Measurements from ENCODE around the gene OAF.
A peak's percentile ranks its signal among the peaks of the same experiment; 100 is the strongest.

Gene OAF

DNA sequence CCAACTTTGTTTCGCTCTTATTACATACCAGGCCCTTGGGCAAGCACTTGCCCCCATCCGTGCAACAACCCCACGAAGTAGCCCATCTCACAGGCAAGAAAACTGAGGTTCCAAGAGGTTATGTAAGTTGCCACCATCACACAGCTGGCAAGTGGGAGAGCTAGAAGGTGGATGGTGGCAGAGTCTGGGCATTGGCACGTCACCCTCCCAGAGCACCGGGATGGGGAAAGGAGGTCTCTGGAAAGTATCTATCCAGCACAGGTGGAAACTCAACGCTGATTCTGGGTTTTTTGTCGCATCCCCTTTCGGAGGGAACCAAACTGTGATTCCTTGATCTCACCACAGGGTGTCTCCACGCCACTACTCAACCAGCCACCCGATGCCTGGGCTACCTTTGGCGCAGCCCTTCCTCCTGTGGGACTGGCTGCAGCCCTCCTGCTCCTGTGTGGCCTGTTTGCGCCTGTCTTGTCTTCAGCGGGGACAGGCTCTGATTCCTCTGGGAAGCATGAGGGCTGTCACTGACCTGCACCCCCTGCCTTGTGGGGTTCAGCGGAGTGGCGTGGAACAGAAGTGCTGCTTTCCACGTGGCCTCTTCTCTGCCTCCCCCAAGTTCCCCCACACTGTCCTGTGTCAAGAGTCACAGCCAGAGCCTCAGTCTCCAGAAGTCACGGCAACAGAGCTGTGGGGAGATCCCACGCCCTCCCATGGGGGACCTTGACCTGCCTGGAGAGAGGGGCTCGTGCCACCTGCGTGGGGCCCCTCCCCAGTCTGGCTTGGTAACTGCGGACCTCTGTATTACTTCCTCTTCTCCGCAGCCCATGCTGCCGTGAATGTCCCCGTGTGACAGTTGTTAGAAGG, 38.5 kb upstream of the OAF start:
- Histone ChIP-seq H3K27ac (ENCODE audit: low read depth, low read length) (no peak overlapping the region), H3K4me3 (ENCODE audit: low read length) (no peak overlapping the region), H3K4me1 (ENCODE audit: control insufficient read depth, low read length) (peaks cover 3% of the 10 kb centered on the region; the same call in 1 of the 2 replicates), H3K4me2 (ENCODE audit: low read length) (no peak overlapping the region), H3K36me3 (ENCODE audit: control insufficient read depth, low read length) (no peaks in the 10 kb centered on the region), H3K9me2 (replicated peaks; ENCODE audit: control insufficient read depth, low read length) (no peaks in the 10 kb centered on the region), H3K79me2 (ENCODE audit: control insufficient read depth, low read length) (no peaks in the 10 kb centered on the region), H4K20me1 (ENCODE audit: control insufficient read depth, insufficient read depth, low read depth, low read length) (no peaks in the 10 kb centered on the region), H3K27me3 (ENCODE audit: control insufficient read depth, low read length) (peaks cover 16% of the 10 kb centered on the region), H3F3A (ENCODE audit: control insufficient read depth, insufficient read depth) (no peaks in the 10 kb centered on the region), H3K9me3 (ENCODE audit: control insufficient read depth, insufficient read depth, low read length) (no peaks in the 10 kb centered on the region)
- no peak for TF ChIP-seq EZH2phosphoT487 (IDR thresholded peaks at IDR 0.05; ENCODE audit: borderline replicate concordance, low read length)
- TF ChIP-seq, protein P1, sequence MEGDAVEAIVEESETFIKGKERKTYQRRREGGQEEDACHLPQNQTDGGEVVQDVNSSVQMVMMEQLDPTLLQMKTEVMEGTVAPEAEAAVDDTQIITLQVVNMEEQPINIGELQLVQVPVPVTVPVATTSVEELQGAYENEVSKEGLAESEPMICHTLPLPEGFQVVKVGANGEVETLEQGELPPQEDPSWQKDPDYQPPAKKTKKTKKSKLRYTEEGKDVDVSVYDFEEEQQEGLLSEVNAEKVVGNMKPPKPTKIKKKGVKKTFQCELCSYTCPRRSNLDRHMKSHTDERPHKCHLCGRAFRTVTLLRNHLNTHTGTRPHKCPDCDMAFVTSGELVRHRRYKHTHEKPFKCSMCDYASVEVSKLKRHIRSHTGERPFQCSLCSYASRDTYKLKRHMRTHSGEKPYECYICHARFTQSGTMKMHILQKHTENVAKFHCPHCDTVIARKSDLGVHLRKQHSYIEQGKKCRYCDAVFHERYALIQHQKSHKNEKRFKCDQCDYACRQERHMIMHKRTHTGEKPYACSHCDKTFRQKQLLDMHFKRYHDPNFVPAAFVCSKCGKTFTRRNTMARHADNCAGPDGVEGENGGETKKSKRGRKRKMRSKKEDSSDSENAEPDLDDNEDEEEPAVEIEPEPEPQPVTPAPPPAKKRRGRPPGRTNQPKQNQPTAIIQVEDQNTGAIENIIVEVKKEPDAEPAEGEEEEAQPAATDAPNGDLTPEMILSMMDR (IDR thresholded peaks at IDR 0.05; ENCODE audit: low read depth, low read length, poor library complexity, severe bottlenecking), result peak; percentile 67

DNA sequence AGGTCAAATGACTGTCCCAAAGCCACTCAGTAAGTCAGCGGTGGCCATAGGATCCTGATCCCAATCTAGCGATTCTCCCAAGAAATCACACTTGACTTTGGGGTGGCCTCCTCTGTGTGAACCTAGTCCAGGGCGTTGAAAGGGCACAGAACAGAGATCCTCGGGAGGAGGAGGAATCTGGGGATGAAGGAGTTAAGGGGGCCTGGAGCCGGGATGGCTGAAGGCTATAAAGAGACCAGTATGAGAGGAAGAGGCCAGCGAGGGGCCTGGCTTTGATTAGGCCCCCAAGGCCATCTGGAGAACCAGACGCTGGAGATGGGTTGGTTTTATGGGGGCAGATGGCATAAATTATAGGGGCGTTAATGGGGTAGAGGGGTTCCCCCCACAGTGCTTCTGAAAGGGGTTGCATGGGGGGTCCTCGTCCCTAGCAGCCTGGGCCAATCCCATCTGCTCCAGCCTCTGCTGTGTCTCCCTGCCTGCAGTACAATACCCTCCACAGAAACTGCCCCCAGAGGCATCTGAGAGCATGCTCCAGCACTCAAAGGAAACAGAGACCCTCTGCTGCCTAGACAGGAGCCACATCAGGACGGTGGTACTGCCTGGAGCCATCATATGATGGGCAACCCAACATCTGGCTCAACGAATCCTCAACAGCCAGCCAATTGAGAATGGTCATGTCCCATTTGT, 37.7 kb upstream of the OAF start:
- no peaks in the 10 kb centered on the region for H3F3A ChIP-seq (ENCODE audit: control insufficient read depth, insufficient read depth)
- H3K27me3 ChIP-seq (ENCODE audit: control insufficient read depth, low read length), result peaks cover 16% of the 10 kb centered on the region
- TF ChIP-seq, protein P1 (IDR thresholded peaks at IDR 0.05; ENCODE audit: low read depth, low read length, poor library complexity, severe bottlenecking), result no peak
- TF ChIP-seq EZH2phosphoT487 (IDR thresholded peaks at IDR 0.05; ENCODE audit: borderline replicate concordance, low read length), result no peak
- H3K4me1 ChIP-seq (ENCODE audit: control insufficient read depth, low read length), result peaks cover 3% of the 10 kb centered on the region; the same call in 1 of the 2 replicates
- no peaks in the 10 kb centered on the region for H4K20me1 ChIP-seq (ENCODE audit: control insufficient read depth, insufficient read depth, low read depth, low read length)
- no peak overlapping the region for H3K4me3 ChIP-seq (ENCODE audit: low read length)
- no peak overlapping the region for H3K4me2 ChIP-seq (ENCODE audit: low read length)
- H3K36me3 ChIP-seq (ENCODE audit: control insufficient read depth, low read length), result no peaks in the 10 kb centered on the region
- no peaks in the 10 kb centered on the region for H3K9me2 ChIP-seq (replicated peaks; ENCODE audit: control insufficient read depth, low read length)
- H3K27ac ChIP-seq (ENCODE audit: low read depth, low read length), result no peak overlapping the region
- no peaks in the 10 kb centered on the region for H3K9me3 ChIP-seq (ENCODE audit: control insufficient read depth, insufficient read depth, low read length)
- no peaks in the 10 kb centered on the region for H3K79me2 ChIP-seq (ENCODE audit: control insufficient read depth, low read length)

DNA sequence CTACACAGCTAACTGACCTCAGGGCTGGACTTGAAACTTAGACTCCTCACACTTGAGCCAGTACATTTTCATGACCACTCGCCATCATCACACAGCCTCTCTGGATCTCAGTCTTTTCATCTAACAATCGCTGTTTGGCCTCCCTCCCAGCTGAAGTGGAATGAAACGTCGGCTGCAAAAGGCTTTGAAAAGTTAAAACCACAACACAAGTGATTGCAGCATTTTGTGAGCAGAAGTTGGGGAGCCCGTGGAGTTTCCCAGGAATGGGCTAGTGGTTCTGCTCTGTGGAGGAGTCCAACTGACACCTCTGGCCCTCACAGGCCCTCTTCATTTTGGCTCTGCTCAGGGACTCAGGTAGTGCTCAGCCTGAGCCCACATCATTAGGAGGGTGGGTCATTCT, 37.0 kb upstream of the OAF start:
- H3K27me3 ChIP-seq (ENCODE audit: control insufficient read depth, low read length), result peaks cover 16% of the 10 kb centered on the region
- H4K20me1 ChIP-seq (ENCODE audit: control insufficient read depth, insufficient read depth, low read depth, low read length), result no peaks in the 10 kb centered on the region
- no peak for TF ChIP-seq EZH2phosphoT487 (IDR thresholded peaks at IDR 0.05; ENCODE audit: borderline replicate concordance, low read length)
- TF ChIP-seq, protein P1 (IDR thresholded peaks at IDR 0.05; ENCODE audit: low read depth, low read length, poor library complexity, severe bottlenecking), result no peak
- no peaks in the 10 kb centered on the region for H3F3A ChIP-seq (ENCODE audit: control insufficient read depth, insufficient read depth)
- no peaks in the 10 kb centered on the region for H3K79me2 ChIP-seq (ENCODE audit: control insufficient read depth, low read length)
- H3K27ac ChIP-seq (ENCODE audit: low read depth, low read length), result no peak overlapping the region
- no peaks in the 10 kb centered on the region for H3K36me3 ChIP-seq (ENCODE audit: control insufficient read depth, low read length)
- H3K4me1 ChIP-seq (ENCODE audit: control insufficient read depth, low read length), result peaks cover 3% of the 10 kb centered on the region; the same call in 1 of the 2 replicates
- H3K4me3 ChIP-seq (ENCODE audit: low read length), result no peak overlapping the region
- no peak overlapping the region for H3K4me2 ChIP-seq (ENCODE audit: low read length)
- no peaks in the 10 kb centered on the region for H3K9me2 ChIP-seq (replicated peaks; ENCODE audit: control insufficient read depth, low read length)
- no peaks in the 10 kb centered on the region for H3K9me3 ChIP-seq (ENCODE audit: control insufficient read depth, insufficient read depth, low read length)

Data from DOHH2 (cell line).